B cell (primary cell): Measurements from ENCODE around the gene PCF11. TPM values are rescaled to one million over a fixed set of nuclear protein-coding genes. Genes with fewer than 3 reads are reported as not detected.
A peak's percentile ranks its signal among the peaks of the same experiment; 100 is the strongest.

ENCODE experiments used
- ATAC-seq: fragments of 200-7000 bp; cut with Tn5 transposase; one replicate; pipeline ENCODE4 v1.10.0; 2021; ENCODE audit warnings: low read depth, mild to moderate bottlenecking, moderate number of reproducible peaks, moderate library complexity
- CTCF ChIA-PET: fragments of 350-600 bp; sonication (Branson Sonifier 250); formaldehyde crosslinking; loops from one replicate; lab custom pipeline; 2021; ENCODE audit warnings: antibody characterized with exemption, inconsistent platforms; lab: Charles Lee
- POLR2A ChIA-PET: fragments of 350-600 bp; sonication (Branson Sonifier 250); formaldehyde crosslinking; loops from one replicate; lab custom pipeline; 2021; ENCODE audit warnings: antibody characterized with exemption; lab: Charles Lee
- DNase-seq: peaks from one replicate; pipeline ENCODE4 v3.0.0; 2013
- H2AFZ ChIP-seq: 2 replicates; pipeline ENCODE4 v1.6.1; 2012; ENCODE audit warnings: mild to moderate bottlenecking, low read depth, low read length; ENCODE audit not compliant: insufficient read depth, poor library complexity, severe bottlenecking
- H3K27ac ChIP-seq, 2 donors: 1 replicate in 1 of 2; 2 replicates in 1 of 2; pipeline ENCODE4 v1.5.1; 2012 to 2013; ENCODE audit warnings: low read length in 2 of 2, mild to moderate bottlenecking in 2 of 2, moderate library complexity in 1 of 2
- H3K27me3 ChIP-seq, 4 experiments: fragments of 200-600 bp in 1 of 4; sonication (generic) in 1 of 4; replicated peaks in 1 of 4; 1 replicate in 2 of 4; 2 replicates in 2 of 4; pipeline versions ENCODE4 v1.6.1 to v1.7.0; 2013 to 2016; ENCODE audit warnings: low read length in 3 of 4, mild to moderate bottlenecking in 2 of 4, mixed read lengths in 1 of 4, moderate library complexity in 1 of 4; ENCODE audit not compliant: insufficient read depth in 4 of 4, control insufficient read depth in 3 of 4; ENCODE audit errors: control extremely low read depth in 1 of 4
- H3K36me3 ChIP-seq, 2 experiments: replicated peaks in 1 of 2; 1 replicate in 1 of 2; 2 replicates in 1 of 2; pipeline versions ENCODE4 v1.6.1 to v1.7.1; 2013; ENCODE audit warnings: low read length in 1 of 2; ENCODE audit not compliant: insufficient read depth in 2 of 2, control insufficient read depth in 1 of 2; ENCODE audit errors: control extremely low read depth in 1 of 2, extremely low read depth in 1 of 2
- H3K4me1 ChIP-seq, 2 donors: fragments of 200-600 bp in 1 of 2; sonication (generic) in 1 of 2; 1 replicate in 1 of 2; 2 replicates in 1 of 2; pipeline versions ENCODE4 v1.5.1 to v1.6.1; 2013 to 2017; ENCODE audit warnings: low read length in 2 of 2; ENCODE audit not compliant: control insufficient read depth in 2 of 2, insufficient read depth in 2 of 2
- H3K4me2 ChIP-seq: replicated peaks from 2 replicates; pipeline ENCODE3; 2012; ENCODE audit warnings: mild to moderate bottlenecking, low read depth, low read length; ENCODE audit not compliant: poor library complexity, severe bottlenecking
- H3K4me3 ChIP-seq, 5 experiments: fragments of 200-600 bp in 1 of 5; sonication (generic) in 1 of 5; 1 replicate in 3 of 5; 2 replicates in 2 of 5; pipeline versions ENCODE4 v1.5.1 to v1.7.0; 2011 to 2016; ENCODE audit warnings: low read length in 4 of 5, mild to moderate bottlenecking in 4 of 5, low read depth in 2 of 5, control low read depth in 1 of 5, moderate library complexity in 1 of 5; ENCODE audit not compliant: insufficient read depth in 1 of 5; ENCODE audit errors: control extremely low read depth in 1 of 5, extremely low read depth in 1 of 5
- H3K79me2 ChIP-seq: fragments of 200-600 bp; sonication (generic); one replicate; pipeline ENCODE4 v1.6.0; 2016; ENCODE audit warnings: low read length; ENCODE audit not compliant: control insufficient read depth, insufficient read depth
- H3K9ac ChIP-seq: fragments of 200-600 bp; sonication (generic); 2 replicates; pipeline ENCODE4 v1.6.1; 2017; ENCODE audit warnings: mild to moderate bottlenecking, low read length, moderate library complexity
- H3K9me3 ChIP-seq, 3 donors: one replicate each; pipeline versions ENCODE4 v1.6.1 to v1.7.1; 2013; ENCODE audit warnings: low read length in 2 of 3; ENCODE audit not compliant: control insufficient read depth in 2 of 3, insufficient read depth in 1 of 3; ENCODE audit errors: control extremely low read depth in 1 of 3
- H4K20me1 ChIP-seq: 2 replicates; pipeline ENCODE4 v1.6.0; 2012; ENCODE audit warnings: mild to moderate bottlenecking, low read length; ENCODE audit not compliant: insufficient read depth, control insufficient read depth, poor library complexity, severe bottlenecking
- H3K27ac Mint-ChIP-seq: one replicate; pipeline ENCODE4 v1.8.0; 2021; ENCODE audit warnings: mixed read lengths
- H3K27me3 Mint-ChIP-seq: one replicate; pipeline ENCODE4 v1.8.0; 2021; ENCODE audit warnings: mixed read lengths
- H3K4me1 Mint-ChIP-seq: one replicate; pipeline ENCODE4 v1.8.0; 2021; ENCODE audit warnings: mixed read lengths
- H3K4me3 Mint-ChIP-seq: one replicate; pipeline ENCODE4 v1.8.0; 2021; ENCODE audit warnings: mixed read lengths
- H3K9me3 Mint-ChIP-seq: one replicate; pipeline ENCODE4 v1.8.0; 2022; ENCODE audit warnings: mixed read lengths; ENCODE audit not compliant: insufficient read depth
- CTCF ChIP-seq: fragments of 200-600 bp; IDR thresholded peaks from one replicate; pipeline ENCODE4 v1.8.0; 2022; ENCODE audit warnings: antibody characterized with exemption, mild to moderate bottlenecking
- EZH2 ChIP-seq: IDR thresholded peaks from 2 replicates; pipeline ENCODE4 v1.6.1; 2012; ENCODE audit warnings: borderline replicate concordance, low read depth, mild to moderate bottlenecking, moderate library complexity, low read length; ENCODE audit not compliant: insufficient read depth, poor library complexity, severe bottlenecking
- WGBS: methylation state at CpG from one replicate; pipeline ENCODE4 v1.1.5; 2013; ENCODE audit warnings: missing lambda C conversion rate; ENCODE audit not compliant: insufficient coverage; 5-methylcytosine and 5-hydroxymethylcytosine counted together
- intact Hi-C: fragments of 100-400 bp; cut with micrococcal nuclease; formaldehyde crosslinking; loops from one replicate; pipeline ENCODE4 v1.10.0; 2022
- polyA plus RNA-seq: library from polyadenylated mRNA; depleted of rRNA; stranded (reverse); fragments of >200 nt; gene quantifications from 2 replicates; pipeline ENCODE4 v1.2.3, GENCODE V29; 2012
- total RNA-seq, 2 donors: library from RNA; stranded (reverse); fragments of 120-200 nt in 1 of 2; gene quantifications; 1 replicate in 1 of 2; 2 replicates in 1 of 2; pipeline versions ENCODE4 v1.2.3 to v1.2.4, GENCODE V29; 2013 to 2022

PCF11 gene
- total and polyA plus RNA-seq, 2 donors (not counting 1 experiment from before 2014, with no cell fraction given) = 123 to 185 TPM

- peaks cover 22 to 29% of the 10 kb centered on the region in 2 donors for H3K4me1 ChIP-seq
- H3K4me2 ChIP-seq = peak overlapping the region; percentile 77
- CTCF ChIA-PET = interaction anchor here (1.2 to 2.2 kb wide), 3 partner anchors 129 to 327 kb away, joined by 3 to 7 read pairs (median 3); no protein-coding TSS in a partner anchor
- peak overlapping the region; percentile 97 for H3K9ac ChIP-seq
- H3K27ac ChIP-seq = peak overlapping the region; percentile 93 to 96
- Mint-ChIP-seq H3K4me3 (peak overlapping the region; percentile 98), H3K9me3 (no peaks in the 10 kb centered on the region), H3K27me3 (no peaks in the 10 kb centered on the region), H3K4me1 (peaks cover 49% of the 10 kb centered on the region), H3K27ac (peak overlapping the region; percentile 97)
- H3K27me3 ChIP-seq = no peaks in the 10 kb centered on the region
- peaks cover 0 to 10% of the 10 kb centered on the region in 2 experiments for H3K36me3 ChIP-seq
- peaks cover 45% of the 10 kb centered on the region for H3K79me2 ChIP-seq
- H2AFZ ChIP-seq = peak overlapping the region; percentile 75
- DNase-seq = peak; percentile 89
- H4K20me1 ChIP-seq = no peaks in the 10 kb centered on the region
- no peaks in the 10 kb centered on the region for H3K9me3 ChIP-seq
- peak overlapping the region; percentile 58 to 99 (median 96) for H3K4me3 ChIP-seq
- TF ChIP-seq CTCF (no peak), EZH2 (no peak)
- intact Hi-C loops = loop anchor here (1.0 to 10.0 kb wide), 3 partner anchors 60 to 327 kb away; no protein-coding TSS in a partner anchor
- peak; percentile 70 for ATAC-seq
- POLR2A ChIA-PET = interaction anchor here (0.6 to 1.8 kb wide), 3 partner anchors 38 to 299 kb away, joined by 3 to 6 read pairs (median 3); partner anchors contain the start of gene PCF11
- WGBS = under 1% methylated on average over 33 of the region's 35 CpGs
Observed at GRCh38 chr11:83194281-83195142, 37.6 kb downstream of the PCF11 start.

DNA sequence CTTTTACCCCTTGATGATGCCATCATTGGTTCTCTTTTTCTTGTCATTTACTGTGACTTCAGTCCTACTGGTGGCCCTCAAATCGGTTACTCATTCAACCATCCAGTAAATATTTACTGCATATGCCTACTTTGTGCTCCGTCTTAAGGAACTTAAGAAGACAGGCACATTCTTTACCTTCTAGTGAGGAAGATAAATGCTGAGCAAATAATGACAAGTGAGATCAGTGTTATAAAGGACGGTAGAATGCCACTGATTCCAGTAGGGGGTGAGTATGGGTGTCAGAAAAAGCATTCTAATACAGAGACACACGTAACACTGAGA is 38.2 kb downstream of the PCF11 start:
- Mint-ChIP-seq H3K4me1 (peaks cover 49% of the 10 kb centered on the region), H3K9me3 (no peaks in the 10 kb centered on the region), H3K27me3 (no peaks in the 10 kb centered on the region), H3K27ac (peak overlapping the region; percentile 97), H3K4me3 (peak overlapping the region; percentile 98)
- intact Hi-C loops = loop anchor here (2.0 to 10.0 kb wide), 2 partner anchors 60 to 132 kb away; no protein-coding TSS in a partner anchor
- WGBS = 60% methylated on average over 1 of the region's 4 CpGs
- peak overlapping the region; percentile 75 for H2AFZ ChIP-seq
- peaks cover 0 to 16% of the 10 kb centered on the region in 2 experiments for H3K36me3 ChIP-seq
- H3K4me2 ChIP-seq = peak overlapping the region; percentile 77
- H3K27me3 ChIP-seq = no peaks in the 10 kb centered on the region
- POLR2A ChIA-PET = no interaction called here
- peaks cover 51% of the 10 kb centered on the region for H3K79me2 ChIP-seq
- CTCF ChIA-PET = interaction anchor here (1.2 to 2.2 kb wide), 3 partner anchors 129 to 328 kb away, joined by 3 to 7 read pairs (median 3); no protein-coding TSS in a partner anchor
- peak overlapping the region; percentile 97 for H3K9ac ChIP-seq
- H4K20me1 ChIP-seq = no peaks in the 10 kb centered on the region
- no peak for TF ChIP-seq CTCF
- no peak for TF ChIP-seq EZH2
- H3K4me1 ChIP-seq = peaks cover 22 to 29% of the 10 kb centered on the region in 2 donors
- DNase-seq = no peak
- ATAC-seq = no peak
- peak overlapping the region; percentile 58 to 99 (median 96) for H3K4me3 ChIP-seq
- peak overlapping the region; percentile 93 to 96 for H3K27ac ChIP-seq
- no peaks in the 10 kb centered on the region for H3K9me3 ChIP-seq
